ENCODE results near the gene VPS13D. TPM values are rescaled to one million over a fixed set of nuclear protein-coding genes. Genes with fewer than 3 reads are reported as not detected.

The VPS13D gene
- total and polyA plus RNA-seq, 10 of the 15 experiments (the other 5 are each of a cell fraction or from before 2014, with no cell fraction given) = 1.4 to 16.9 (median 8.5) TPM

DNA sequence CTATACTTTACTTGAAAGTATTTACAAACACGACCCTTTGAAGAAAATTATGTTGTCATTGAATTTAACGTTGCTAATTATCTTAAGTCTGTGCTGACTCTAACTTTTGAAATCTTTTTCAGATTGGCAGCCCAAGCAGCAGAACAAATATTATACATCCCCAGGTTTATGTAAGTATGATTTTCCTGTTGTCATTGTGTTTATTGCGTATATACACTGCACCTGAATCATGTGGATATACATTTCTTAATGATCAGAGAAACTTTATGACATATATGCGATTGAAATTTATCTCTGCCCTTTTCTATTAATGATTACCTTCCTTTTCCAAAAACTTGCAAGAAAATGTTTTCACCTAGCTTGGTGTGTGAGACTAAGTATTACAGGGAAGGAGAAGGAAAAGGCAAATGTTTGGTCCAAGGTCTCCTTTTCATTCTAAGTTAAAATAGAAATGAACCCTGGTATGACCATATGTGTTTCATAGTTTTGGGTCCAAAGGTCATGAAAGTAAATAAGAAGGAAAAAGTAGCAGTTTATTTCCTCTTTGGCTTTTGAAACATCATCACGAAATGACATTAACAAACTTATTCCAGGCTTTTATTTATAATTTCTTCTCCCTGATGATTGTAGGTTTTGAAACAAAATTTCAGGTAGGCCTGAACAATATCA, 116.8 kb downstream of the VPS13D start:
- DNase-seq (ENCODE audit: low read depth, low spot score) (no peak), ATAC-seq (no peak), FAIRE-seq (no peak)
- no peaks in the 10 kb centered on the region for H3K79me2 ChIP-seq (ENCODE audit: control insufficient read depth, insufficient read depth, low read length)
- H3K4me1 ChIP-seq (ENCODE audit: control insufficient read depth, insufficient read depth, low read length) = peaks cover 29% of the 10 kb centered on the region
- CTCF ChIA-PET = interaction anchor here (2.7 kb wide), 1 partner anchor 87 kb away, joined by 7 read pairs; no protein-coding TSS in a partner anchor
- no TSS peak for BruUV-seq (replicated peaks)
- no peak overlapping the region for H3K27ac ChIP-seq (ENCODE audit: control insufficient read depth, insufficient read depth)
- no peak overlapping the region for H3K4me3 ChIP-seq
- H3K27me3 ChIP-seq (replicated peaks in 1 of 2; ENCODE audit: control insufficient read depth in 2 of 2, insufficient read depth in 2 of 2, low read length in 1 of 2) = no peaks in the 10 kb centered on the region
- SMC1A ChIA-PET (ENCODE audit: uncharacterized antibody, unreplicated experiment) = interaction anchor here (1.0 to 2.8 kb wide), 5 partner anchors 10 to 272 kb away, joined by 3 to 11 read pairs (median 3); partner anchors contain the start of gene DHRS3
- peaks cover 5 to 6% of the 10 kb centered on the region in 2 experiments for H3K36me3 ChIP-seq (ENCODE audit: control insufficient read depth in 2 of 2, insufficient read depth in 2 of 2, low read length in 1 of 2)
- TF ChIP-seq, protein P1, sequence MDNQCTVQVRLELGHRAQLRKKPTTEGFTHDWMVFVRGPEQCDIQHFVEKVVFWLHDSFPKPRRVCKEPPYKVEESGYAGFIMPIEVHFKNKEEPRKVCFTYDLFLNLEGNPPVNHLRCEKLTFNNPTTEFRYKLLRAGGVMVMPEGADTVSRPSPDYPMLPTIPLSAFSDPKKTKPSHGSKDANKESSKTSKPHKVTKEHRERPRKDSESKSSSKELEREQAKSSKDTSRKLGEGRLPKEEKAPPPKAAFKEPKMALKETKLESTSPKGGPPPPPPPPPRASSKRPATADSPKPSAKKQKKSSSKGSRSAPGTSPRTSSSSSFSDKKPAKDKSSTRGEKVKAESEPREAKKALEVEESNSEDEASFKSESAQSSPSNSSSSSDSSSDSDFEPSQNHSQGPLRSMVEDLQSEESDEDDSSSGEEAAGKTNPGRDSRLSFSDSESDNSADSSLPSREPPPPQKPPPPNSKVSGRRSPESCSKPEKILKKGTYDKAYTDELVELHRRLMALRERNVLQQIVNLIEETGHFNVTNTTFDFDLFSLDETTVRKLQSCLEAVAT (IDR thresholded peaks at IDR 0.05) = no peak
- TF ChIP-seq SREBF1 (IDR thresholded peaks at IDR 0.05; ENCODE audit: low read length) = no peak
- TF ChIP-seq HDAC2 (IDR thresholded peaks at IDR 0.05) = no peak
- TF ChIP-seq TBL1XR1 (IDR thresholded peaks at IDR 0.05; ENCODE audit: low read depth, low read length) = no peak
- TF ChIP-seq ASH2L (IDR thresholded peaks at IDR 0.05; ENCODE audit: borderline replicate concordance, low read depth) = no peak
- TF ChIP-seq, protein P2, sequence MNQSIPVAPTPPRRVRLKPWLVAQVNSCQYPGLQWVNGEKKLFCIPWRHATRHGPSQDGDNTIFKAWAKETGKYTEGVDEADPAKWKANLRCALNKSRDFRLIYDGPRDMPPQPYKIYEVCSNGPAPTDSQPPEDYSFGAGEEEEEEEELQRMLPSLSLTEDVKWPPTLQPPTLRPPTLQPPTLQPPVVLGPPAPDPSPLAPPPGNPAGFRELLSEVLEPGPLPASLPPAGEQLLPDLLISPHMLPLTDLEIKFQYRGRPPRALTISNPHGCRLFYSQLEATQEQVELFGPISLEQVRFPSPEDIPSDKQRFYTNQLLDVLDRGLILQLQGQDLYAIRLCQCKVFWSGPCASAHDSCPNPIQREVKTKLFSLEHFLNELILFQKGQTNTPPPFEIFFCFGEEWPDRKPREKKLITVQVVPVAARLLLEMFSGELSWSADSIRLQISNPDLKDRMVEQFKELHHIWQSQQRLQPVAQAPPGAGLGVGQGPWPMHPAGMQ (IDR thresholded peaks at IDR 0.05; ENCODE audit: borderline replicate concordance) = no peak
- 99% methylated on average over 5 of the region's 5 CpGs for WGBS (ENCODE audit: insufficient coverage, insufficient replicate concordance, low lambda C conversion rate, missing lambda C conversion rate)
- POLR2A ChIA-PET = no interaction called here
- H3K4me2 ChIP-seq (ENCODE audit: control insufficient read depth, insufficient read depth) = no peak overlapping the region
- RAD21 ChIA-PET (ENCODE audit: unreplicated experiment) = no interaction called here
- in situ Hi-C loops (cut with MboI) = no loop called here
- no peaks in the 10 kb centered on the region for H4K20me1 ChIP-seq (ENCODE audit: control insufficient read depth, insufficient read depth)
- no peaks in the 10 kb centered on the region; the same call in 2 of the 3 replicates for H3K9me3 ChIP-seq (replicated peaks; ENCODE audit: control insufficient read depth, insufficient read depth, low read length)
- H2AFZ ChIP-seq (ENCODE audit: control insufficient read depth, low read depth, low read length) = no peak overlapping the region
- intact Hi-C loops (cut with micrococcal nuclease; ENCODE audit: unreplicated experiment) = no loop called here
- no peak overlapping the region for H3K9ac ChIP-seq (ENCODE audit: control insufficient read depth, insufficient read depth, low read length)
